ENCODE measurements around the gene BCR.

- TF ChIP-seq NRF1 (IDR thresholded peaks at IDR 0.05; ENCODE audit: low read depth, low read length) (no peak), KDM1A (IDR thresholded peaks at IDR 0.05; ENCODE audit: borderline replicate concordance, low read length) (no peak)
These were observed 101.8 kb downstream of the BCR start for GRCh38 chr22:23282089-23282501.

Data from H1 (cell line).